Psoas muscle (tissue), 8 donors: ENCODE data around the gene ZCCHC18. TPM values are rescaled to one million over a fixed set of nuclear protein-coding genes. Genes with fewer than 3 reads are reported as not detected.
"Not testable (repeated sequence)": the region's sequence is repeated elsewhere in the genome, so short reads cannot be mapped to it uniquely, and the experiment has no call there.

Experiments
- ATAC-seq, 4 donors: fragments of 200-7000 bp; cut with Tn5 transposase; one replicate each; pipeline ENCODE4 v1.9.1; 2020; ENCODE audit warnings: moderate library complexity in 3 of 4, mild to moderate bottlenecking in 2 of 4
- DNase-seq, 2 donors: peaks; one replicate each; pipeline ENCODE4 v3.0.0-alpha.2; 2020
- H3K27ac ChIP-seq: fragments of 200-600 bp; one replicate; pipeline ENCODE4 v1.8.0; 2022
- H3K27me3 ChIP-seq, 3 donors: fragments of 200-600 bp in 1 of 3; one replicate each; pipeline versions ENCODE4 v1.6.1 to v1.8.0; 2013 to 2022; ENCODE audit warnings: low read length in 2 of 3, mild to moderate bottlenecking in 2 of 3, moderate library complexity in 1 of 3; ENCODE audit not compliant: insufficient read depth in 3 of 3
- H3K36me3 ChIP-seq, 2 donors: fragments of 200-600 bp in 1 of 2; one replicate each; pipeline versions ENCODE4 v1.6.1 to v1.8.0; 2013 to 2022; ENCODE audit warnings: low read depth in 1 of 2, mild to moderate bottlenecking in 1 of 2, moderate library complexity in 1 of 2; ENCODE audit not compliant: insufficient read depth in 1 of 2
- H3K4me1 ChIP-seq: fragments of 200-600 bp; one replicate; pipeline ENCODE4 v1.8.0; 2022
- H3K4me3 ChIP-seq: fragments of 200-600 bp; one replicate; pipeline ENCODE4 v1.8.0; 2022; ENCODE audit warnings: mild to moderate bottlenecking
- H3K9me3 ChIP-seq: fragments of 200-600 bp; one replicate; pipeline ENCODE4 v1.8.0; 2022
- CTCF ChIP-seq: fragments of 200-600 bp; IDR thresholded peaks from one replicate; pipeline ENCODE4 v1.8.0; 2022; ENCODE audit warnings: antibody characterized with exemption
- WGBS, 3 donors: extraction: QIAGEN DNeasy Blood & Tissue Kit; methylation state at CpG; one replicate each; pipeline versions ENCODE4 v1.1.6 to v1.1.7; 2013; 5-methylcytosine and 5-hydroxymethylcytosine counted together
- intact Hi-C, 2 donors: fragments of 100-400 bp; cut with DNase I; formaldehyde crosslinking; loops; one replicate each; pipeline versions ENCODE4 v1.11.0 to v1.14.2; 2022
- polyA plus RNA-seq, 3 donors: library from polyadenylated mRNA; stranded (reverse); fragments of 200-250 nt; gene quantifications; one replicate each; pipeline ENCODE4 v1.2.3, GENCODE V29; 2013
- total RNA-seq, 4 donors: library from RNA; stranded (reverse); fragmentation: NEBNext Ultra II Directional in 2 of 4; extraction: Animal tissue kit (Norgen Biotek cat#: 25700) in 2 of 4; gene quantifications; one replicate each; pipeline versions ENCODE4 v1.2.1 to v1.2.4, GENCODE V29; 2021 to 2023
- donor health status: healthy with polysubstance abuse.
- donor health status: DM: no; HTN: no; CAD: no; lungs with moderate emphysema.
- donor health status: Bipolar disorder and iron deficiency.
- donor health status: healthy.
- donor health status: DM: yes; HTN: yes; CAD: no.
- donor health status: DM: no; HTN: no; CAD: no.
- donor health status: DM: no; HTN: no; CAD: no.
- donor health status: DM: yes; HTN: yes; CAD: no.

ZCCHC18 gene
- total and polyA plus RNA-seq, 7 donors: 0.05 to 0.13 (median 0.08) TPM; not detected in 2

- no peaks in the 10 kb centered on the region for H3K9me3 ChIP-seq
- H3K36me3 ChIP-seq: no peaks in the 10 kb centered on the region
- H3K27ac ChIP-seq: no peak overlapping the region
- DNase-seq (no peak), ATAC-seq (no peak)
- peaks cover 0 to 16% (median 0%) of the 10 kb centered on the region in 3 donors for H3K27me3 ChIP-seq
- no peak overlapping the region for H3K4me3 ChIP-seq
- H3K4me1 ChIP-seq: no peaks in the 10 kb centered on the region
- intact Hi-C loops: no loop called here
- TF ChIP-seq CTCF: no peak
- 40 to 57% (median 48%) methylated on average over 11 of the region's 11 CpGs for WGBS, 3 donors
Measured at GRCh38 chrX:104105330-104106262, 6.7 kb upstream of the ZCCHC18 start.

GRCh38 chrX:104108955-104109354 lies 3.4 kb upstream of the ZCCHC18 start:
- Histone ChIP-seq H3K27me3 (peaks cover 0 to 32% (median 0%) of the 10 kb centered on the region in 3 donors), H3K4me1 (no peaks in the 10 kb centered on the region), H3K36me3 (no peaks in the 10 kb centered on the region), H3K27ac (no peak overlapping the region), H3K4me3 (no peak overlapping the region), H3K9me3 (no peaks in the 10 kb centered on the region)
- DNase-seq (no peak), ATAC-seq (no peak)
- WGBS, 3 donors: 79 to 100% (median 92%) methylated on average over 1 of the region's 1 CpG
- intact Hi-C loops: no loop called here
- TF ChIP-seq CTCF: no peak

- intact Hi-C loops, H3K4me1 ChIP-seq, DNase-seq, ATAC-seq, H3K27ac ChIP-seq, H3K9me3 ChIP-seq, H3K4me3 ChIP-seq, H3K36me3 ChIP-seq: not testable (repeated sequence)
- 53 to 79% (median 74%) methylated on average over 5 to 6 of the region's 6 CpGs for WGBS, 3 donors
- H3K27me3 ChIP-seq: peaks cover 0 to 41% (median 0%) of the 10 kb centered on the region in 3 donors
Measured at GRCh38 chrX:104110491-104111240, 1.7 kb upstream of the ZCCHC18 start.

- peak overlapping the region; percentile 69 for H3K4me3 ChIP-seq
- no peaks in the 10 kb centered on the region for H3K36me3 ChIP-seq
- intact Hi-C loops: no loop called here
- no peaks in the 10 kb centered on the region for H3K9me3 ChIP-seq
- H3K27me3 ChIP-seq: peaks cover 0 to 47% (median 0%) of the 10 kb centered on the region in 3 donors
- H3K27ac ChIP-seq: no peak overlapping the region
- TF ChIP-seq CTCF: peak; percentile 50
- ATAC-seq: peak; percentile 76 to 93 (median 81)
- 3 to 30% (median 3%) methylated on average over 21 to 24 of the region's 24 CpGs for WGBS, 3 donors
- DNase-seq: peak; percentile 33 to 59
- no peaks in the 10 kb centered on the region for H3K4me1 ChIP-seq
Measured at GRCh38 chrX:104113222-104113965, 1.1 kb downstream of the ZCCHC18 start.
